SK-N-SH (cell line): Measurements from ENCODE around the gene BOC.

Experiments used
- CTCF ChIP-seq: fragments of 200-600 bp; sonication (generic); IDR thresholded peaks from 2 replicates; pipeline ENCODE4 v1.6.1; 2017; ENCODE audit warnings: antibody characterized with exemption, mild to moderate bottlenecking, moderate library complexity
- EP300 ChIP-seq, 2 experiments: IDR thresholded peaks; 2 replicates each; pipeline versions ENCODE4 v1.4.0 to v1.6.1; 2012; ENCODE audit warnings: borderline replicate concordance in 1 of 2, low read depth in 1 of 2, low read length in 1 of 2
- FOXJ3 ChIP-seq: sonication (generic); formaldehyde crosslinking; IDR thresholded peaks from 2 replicates; pipeline ENCODE4 v1.5.1; 2020; ENCODE audit warnings: mild to moderate bottlenecking, missing genetic modification reagents
- JUND ChIP-seq: IDR thresholded peaks from 2 replicates; pipeline ENCODE4 v1.4.0; 2012
- MAX ChIP-seq: IDR thresholded peaks from 2 replicates; pipeline ENCODE4 v1.4.0; 2012; ENCODE audit warnings: low read depth
- NRF1 ChIP-seq: IDR thresholded peaks from 2 replicates; pipeline ENCODE4 v1.6.1; 2012; ENCODE audit warnings: low read depth, mild to moderate bottlenecking, low read length
- POLR2AphosphoS5 ChIP-seq: IDR thresholded peaks from 2 replicates; pipeline ENCODE4 v1.6.1; 2012; ENCODE audit warnings: low read depth, low read length
- RXRA ChIP-seq: IDR thresholded peaks from 2 replicates; pipeline ENCODE4 v1.4.0; 2012; ENCODE audit warnings: low read depth, mild to moderate bottlenecking, borderline replicate concordance
- YY1 ChIP-seq: IDR thresholded peaks from 2 replicates; pipeline ENCODE4 v1.4.0; 2012; ENCODE audit warnings: low read depth, mild to moderate bottlenecking
- TF ChIP-seq, protein P1 (sequence below): fragments of 150-350 bp; IDR thresholded peaks from 2 replicates; pipeline ENCODE4 v1.6.1; 2016; ENCODE audit warnings: mild to moderate bottlenecking, low read depth, low read length
- TF ChIP-seq, protein P2 (sequence below): IDR thresholded peaks from 2 replicates; pipeline ENCODE4 v1.6.1; 2012; ENCODE audit warnings: mild to moderate bottlenecking, low read depth, low read length, moderate library complexity
- TF ChIP-seq, protein P3 (sequence below): IDR thresholded peaks from 2 replicates; pipeline ENCODE4 v1.4.0; 2012; ENCODE audit warnings: low read depth, borderline replicate concordance

DNA sequence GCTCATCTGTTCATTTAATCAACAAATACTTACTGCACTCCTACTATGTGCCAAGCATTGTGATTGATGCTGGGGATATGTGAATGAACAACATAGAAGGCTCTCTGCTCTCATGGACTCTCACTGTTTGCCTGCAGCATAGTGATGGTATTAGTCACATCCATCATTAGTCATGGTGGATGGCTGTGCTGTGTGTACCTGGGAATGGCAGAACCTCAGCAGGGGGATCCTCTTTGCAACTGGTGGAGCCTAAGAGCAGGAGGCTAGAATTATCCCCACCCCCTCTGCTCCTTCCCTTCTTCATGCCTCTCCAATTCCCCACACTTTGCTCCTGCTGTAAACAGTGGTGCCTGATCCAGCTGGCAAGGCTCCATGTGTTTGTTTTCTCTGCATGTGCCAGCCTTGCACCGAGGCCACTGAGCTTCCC, 20.5 kb downstream of the BOC start:
- TF ChIP-seq CTCF (no peak), RXRA (no peak), JUND (peak; percentile 82), POLR2AphosphoS5 (no peak; the same call in 1 of the 2 replicates), FOXJ3 (CRISPR knock-in tag) (no peak), NRF1 (no peak), EP300 (IDR thresholded peaks at IDR 0.05; ENCODE audit: borderline replicate concordance in 1 of 2, low read depth in 1 of 2, low read length in 1 of 2) (0 out of 4 replicates have a peak, but pooled peaks of 1 of the 2 experiments have one; percentile 9), MAX (no peak; the same call in 1 of the 2 replicates), YY1 (no peak)
- TF ChIP-seq, protein P1, sequence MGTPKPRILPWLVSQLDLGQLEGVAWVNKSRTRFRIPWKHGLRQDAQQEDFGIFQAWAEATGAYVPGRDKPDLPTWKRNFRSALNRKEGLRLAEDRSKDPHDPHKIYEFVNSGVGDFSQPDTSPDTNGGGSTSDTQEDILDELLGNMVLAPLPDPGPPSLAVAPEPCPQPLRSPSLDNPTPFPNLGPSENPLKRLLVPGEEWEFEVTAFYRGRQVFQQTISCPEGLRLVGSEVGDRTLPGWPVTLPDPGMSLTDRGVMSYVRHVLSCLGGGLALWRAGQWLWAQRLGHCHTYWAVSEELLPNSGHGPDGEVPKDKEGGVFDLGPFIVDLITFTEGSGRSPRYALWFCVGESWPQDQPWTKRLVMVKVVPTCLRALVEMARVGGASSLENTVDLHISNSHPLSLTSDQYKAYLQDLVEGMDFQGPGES = no peak
- TF ChIP-seq, protein P2, sequence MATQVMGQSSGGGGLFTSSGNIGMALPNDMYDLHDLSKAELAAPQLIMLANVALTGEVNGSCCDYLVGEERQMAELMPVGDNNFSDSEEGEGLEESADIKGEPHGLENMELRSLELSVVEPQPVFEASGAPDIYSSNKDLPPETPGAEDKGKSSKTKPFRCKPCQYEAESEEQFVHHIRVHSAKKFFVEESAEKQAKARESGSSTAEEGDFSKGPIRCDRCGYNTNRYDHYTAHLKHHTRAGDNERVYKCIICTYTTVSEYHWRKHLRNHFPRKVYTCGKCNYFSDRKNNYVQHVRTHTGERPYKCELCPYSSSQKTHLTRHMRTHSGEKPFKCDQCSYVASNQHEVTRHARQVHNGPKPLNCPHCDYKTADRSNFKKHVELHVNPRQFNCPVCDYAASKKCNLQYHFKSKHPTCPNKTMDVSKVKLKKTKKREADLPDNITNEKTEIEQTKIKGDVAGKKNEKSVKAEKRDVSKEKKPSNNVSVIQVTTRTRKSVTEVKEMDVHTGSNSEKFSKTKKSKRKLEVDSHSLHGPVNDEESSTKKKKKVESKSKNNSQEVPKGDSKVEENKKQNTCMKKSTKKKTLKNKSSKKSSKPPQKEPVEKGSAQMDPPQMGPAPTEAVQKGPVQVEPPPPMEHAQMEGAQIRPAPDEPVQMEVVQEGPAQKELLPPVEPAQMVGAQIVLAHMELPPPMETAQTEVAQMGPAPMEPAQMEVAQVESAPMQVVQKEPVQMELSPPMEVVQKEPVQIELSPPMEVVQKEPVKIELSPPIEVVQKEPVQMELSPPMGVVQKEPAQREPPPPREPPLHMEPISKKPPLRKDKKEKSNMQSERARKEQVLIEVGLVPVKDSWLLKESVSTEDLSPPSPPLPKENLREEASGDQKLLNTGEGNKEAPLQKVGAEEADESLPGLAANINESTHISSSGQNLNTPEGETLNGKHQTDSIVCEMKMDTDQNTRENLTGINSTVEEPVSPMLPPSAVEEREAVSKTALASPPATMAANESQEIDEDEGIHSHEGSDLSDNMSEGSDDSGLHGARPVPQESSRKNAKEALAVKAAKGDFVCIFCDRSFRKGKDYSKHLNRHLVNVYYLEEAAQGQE = no peak
- TF ChIP-seq, protein P3, sequence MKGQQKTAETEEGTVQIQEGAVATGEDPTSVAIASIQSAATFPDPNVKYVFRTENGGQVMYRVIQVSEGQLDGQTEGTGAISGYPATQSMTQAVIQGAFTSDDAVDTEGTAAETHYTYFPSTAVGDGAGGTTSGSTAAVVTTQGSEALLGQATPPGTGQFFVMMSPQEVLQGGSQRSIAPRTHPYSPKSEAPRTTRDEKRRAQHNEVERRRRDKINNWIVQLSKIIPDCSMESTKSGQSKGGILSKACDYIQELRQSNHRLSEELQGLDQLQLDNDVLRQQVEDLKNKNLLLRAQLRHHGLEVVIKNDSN = no peak
